8988T (cell line): ENCODE measurements around the gene COL15A1.

Experiments used
- DNase-seq: peaks from one replicate; pipeline ENCODE4 v3.0.0; 2011

The COL15A1 gene

DNA sequence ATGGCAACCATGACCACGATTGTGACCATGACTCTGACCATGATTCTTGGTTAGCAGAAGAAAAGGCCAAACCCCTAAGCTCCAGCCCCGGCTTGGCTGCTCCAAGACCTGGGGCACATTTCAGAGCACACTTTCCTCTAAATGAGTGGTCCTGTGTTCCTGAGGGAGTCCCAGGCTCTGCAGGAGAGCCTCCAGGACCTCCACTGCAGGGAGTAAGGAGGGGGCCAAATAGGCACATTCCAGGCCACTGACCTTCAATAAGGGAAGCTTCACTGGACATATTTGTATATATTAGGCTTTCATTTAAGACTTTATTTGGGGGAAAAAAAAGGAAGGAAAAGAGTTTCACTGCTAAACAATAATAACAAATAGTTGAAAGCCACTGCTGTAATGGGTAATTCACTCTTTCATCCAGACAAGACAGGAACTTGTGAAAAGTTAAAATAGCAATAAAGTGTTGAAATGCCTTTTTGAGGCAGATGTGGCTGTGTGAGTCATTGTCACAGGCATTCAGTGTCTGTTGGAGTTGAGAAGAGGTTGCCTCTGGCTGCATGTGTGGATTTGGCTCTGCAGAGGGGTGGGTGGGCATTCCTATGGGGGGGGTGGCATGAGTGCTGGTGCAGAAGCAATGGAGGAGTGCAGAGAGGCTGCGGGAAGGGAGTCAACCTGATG is 97.3 kb downstream of the COL15A1 start:
- no peak for DNase-seq

DNA sequence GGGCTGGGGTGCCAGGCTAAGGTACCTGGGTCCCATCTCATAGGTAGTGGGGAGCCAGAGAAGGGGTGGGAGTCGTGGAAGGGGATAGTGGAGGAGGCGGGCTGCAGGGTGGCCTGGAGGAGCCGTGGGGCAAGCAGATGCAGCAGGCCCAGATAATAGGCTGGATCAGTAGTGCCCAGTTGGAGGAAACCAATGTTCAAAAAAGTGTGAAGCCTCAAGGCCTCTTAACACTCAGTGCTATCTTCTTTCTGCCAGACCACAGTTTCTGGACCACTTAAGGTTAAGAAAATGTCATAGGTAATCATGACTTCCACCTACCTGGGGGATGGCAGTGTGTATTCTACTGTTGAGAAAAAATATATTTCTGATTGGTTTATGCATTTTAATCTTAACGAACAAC is 97.9 kb downstream of the COL15A1 start:
- DNase-seq = no peak

DNA sequence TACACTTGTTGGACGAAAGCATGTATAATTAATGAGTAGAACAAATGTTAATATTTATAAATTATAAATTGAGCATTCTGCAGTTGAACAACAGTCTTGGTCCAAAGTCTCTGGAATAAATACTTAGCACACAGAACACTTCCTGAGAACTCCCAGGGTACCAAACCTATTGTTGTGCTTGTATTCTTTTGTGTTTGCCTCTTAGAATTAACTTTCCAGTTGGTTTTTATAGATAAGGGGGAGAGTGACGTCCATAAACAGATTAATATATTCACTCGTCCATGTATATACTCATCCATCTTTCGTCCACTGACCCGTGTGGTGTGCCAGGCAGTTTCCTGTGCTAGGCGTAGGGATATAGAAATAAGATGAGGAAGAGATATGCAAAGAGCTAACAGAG is 98.9 kb downstream of the COL15A1 start:
- no peak for DNase-seq

DNA sequence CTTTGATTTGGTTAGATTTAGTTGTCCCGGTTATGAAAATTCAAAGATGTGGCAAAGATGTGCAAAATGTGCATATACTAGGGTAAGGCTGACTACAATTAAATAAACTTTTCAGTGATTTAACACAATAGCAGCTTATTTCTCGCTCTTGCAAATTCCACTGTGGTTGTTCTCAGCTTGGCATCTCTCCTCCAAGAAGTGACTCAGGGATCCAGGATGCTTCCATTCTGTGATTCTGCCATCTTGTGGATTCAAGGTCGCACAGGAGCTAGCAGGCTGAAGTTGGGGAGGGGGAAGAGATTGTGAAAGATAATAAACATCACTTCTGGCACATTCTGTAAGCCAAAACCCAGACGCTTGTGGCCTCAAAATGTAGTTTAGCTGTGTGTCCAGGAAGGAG is 101.1 kb downstream of the COL15A1 start:
- DNase-seq = no peak

- DNase-seq = no peak
Observed at GRCh38 chr9:99046068-99046467, 102.4 kb downstream of the COL15A1 start.

GRCh38 chr9:99046542-99047071 is 102.9 kb downstream of the COL15A1 start:
- DNase-seq = no peak

GRCh38 chr9:99049228-99049627 is 105.5 kb downstream of the COL15A1 start:
- DNase-seq = no peak

- no peak for DNase-seq
Observed at GRCh38 chr9:99049641-99050040, 105.9 kb downstream of the COL15A1 start.

DNA sequence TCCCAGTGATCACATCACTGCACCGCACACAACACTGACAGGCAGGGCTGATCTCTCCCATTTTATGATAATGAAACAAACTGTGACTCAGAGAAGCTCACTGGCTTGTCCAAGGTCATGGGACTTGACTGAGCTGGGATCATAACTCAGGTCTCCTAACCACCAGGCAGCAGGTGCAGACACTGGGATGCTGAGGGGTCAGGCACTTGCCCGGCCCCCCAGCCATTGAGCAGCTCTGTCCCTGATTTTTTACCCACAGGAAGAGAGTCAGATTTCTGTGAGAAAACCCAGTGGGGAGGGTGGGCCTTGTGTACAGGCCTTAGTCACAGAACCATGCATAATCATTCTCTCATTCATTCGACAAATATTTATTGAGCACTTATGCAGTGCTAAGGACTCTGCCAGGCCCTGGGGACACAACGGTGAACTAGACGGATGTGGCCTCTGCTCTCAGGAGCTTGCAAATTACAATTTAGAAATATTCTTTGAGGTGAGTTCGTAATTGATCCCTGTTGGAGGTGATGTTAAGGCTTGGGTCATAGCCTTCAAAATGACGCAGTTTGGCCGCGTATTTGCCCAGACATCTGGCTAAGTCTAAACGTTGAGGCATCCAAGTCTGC is 106.7 kb downstream of the COL15A1 start:
- no peak for DNase-seq

DNA sequence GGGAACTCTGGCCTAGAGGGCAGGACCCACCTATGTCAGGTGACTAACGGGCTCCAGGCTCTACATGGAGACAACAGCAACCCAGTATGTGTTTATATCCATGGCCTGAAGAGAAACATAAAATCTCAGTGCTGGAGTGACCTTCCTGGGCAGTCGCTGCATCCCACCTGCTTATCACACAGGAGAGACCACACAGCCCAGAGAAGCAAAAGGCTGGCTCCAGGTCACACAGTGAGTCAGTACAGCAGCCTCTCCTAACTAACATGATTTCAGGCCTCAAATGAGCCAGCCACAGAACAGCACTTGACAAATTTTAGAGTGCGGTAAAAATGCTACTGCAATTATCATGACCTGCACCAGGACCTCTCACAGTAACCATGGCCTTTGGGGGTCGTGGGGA is 107.2 kb downstream of the COL15A1 start:
- no peak for DNase-seq

DNA sequence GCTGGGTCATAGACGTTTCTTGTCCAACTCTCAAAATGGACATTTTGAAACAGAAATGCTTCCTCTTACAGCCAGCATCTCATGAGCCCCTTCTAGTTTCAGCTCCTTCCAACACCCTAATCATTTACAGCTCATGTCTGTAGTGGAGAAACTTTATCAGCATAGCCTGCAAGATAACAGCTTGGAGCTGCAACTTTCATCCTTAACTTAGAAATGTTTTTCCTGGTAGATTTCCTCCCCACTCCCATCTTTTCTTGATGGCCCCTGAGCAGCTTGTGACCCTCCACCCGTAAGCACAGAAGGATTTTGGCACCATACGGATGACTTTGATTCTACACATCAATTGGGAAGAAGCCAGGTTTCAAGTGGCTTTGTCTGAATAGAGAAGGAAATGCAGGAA is 107.7 kb downstream of the COL15A1 start:
- DNase-seq = no peak

DNA sequence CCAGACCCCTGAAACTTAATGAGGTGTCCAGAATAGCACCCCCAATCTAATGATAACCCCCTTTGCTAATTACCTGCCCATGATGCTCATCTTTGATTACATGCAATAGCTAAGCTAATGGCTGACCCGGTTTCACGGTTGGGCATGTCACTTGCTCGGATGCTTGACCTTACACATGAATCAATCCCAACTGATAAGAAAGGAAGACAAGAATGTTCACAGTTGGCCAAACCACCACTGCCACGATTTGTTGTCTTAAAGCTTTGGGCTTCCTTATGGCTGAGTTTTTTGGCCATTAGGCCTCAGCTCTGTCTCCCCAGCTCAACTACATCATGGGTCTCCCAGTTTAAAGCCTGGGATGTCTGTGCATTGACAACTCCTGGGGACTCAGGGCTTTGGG is 108.1 kb downstream of the COL15A1 start:
- DNase-seq = no peak

DNA sequence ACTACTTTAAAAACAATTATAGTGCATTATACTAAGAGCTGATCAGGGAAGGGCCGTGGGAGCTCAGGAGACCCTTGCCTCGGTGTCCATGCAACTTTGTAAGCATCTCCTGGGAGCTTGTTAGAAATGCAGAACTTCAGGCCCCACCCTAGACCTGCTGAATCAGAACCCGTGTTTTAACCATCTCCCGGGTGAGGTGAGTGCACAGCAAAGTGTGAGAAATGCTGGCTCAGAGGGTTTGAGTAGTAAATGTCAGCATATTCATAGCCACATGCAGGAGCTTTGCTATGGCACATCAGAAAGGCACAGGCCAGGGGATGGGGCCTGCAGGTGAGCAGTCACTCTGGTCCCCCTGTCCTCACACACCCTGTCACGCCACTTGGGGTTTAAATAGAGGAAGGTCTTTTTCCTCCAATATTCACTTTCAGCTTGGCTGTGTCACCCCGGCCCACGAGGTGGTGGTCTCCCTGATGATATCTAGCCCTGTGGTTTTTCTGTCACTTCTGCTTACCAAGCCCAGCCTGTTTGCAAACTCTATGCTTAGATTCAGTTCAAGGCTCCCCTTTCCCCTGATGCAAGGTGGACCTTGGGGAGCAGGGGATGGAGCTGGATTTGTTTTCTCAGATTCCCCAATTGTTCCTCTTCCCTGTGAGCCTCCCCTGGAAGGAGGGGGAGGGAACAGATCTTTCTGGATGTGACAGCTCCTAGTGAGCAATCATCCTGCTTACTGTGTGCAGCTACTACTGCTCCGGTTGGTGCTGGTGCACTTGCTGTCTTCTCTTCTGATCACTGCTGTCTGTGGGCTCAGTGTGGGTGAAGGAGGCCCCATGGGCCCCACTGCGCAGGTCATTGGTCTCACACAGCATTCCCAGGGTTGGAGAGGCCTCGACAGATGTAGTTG is 109.4 kb downstream of the COL15A1 start:
- DNase-seq = no peak

GRCh38 chr9:99054581-99054980 is 110.9 kb downstream of the COL15A1 start:
- no peak for DNase-seq

DNA sequence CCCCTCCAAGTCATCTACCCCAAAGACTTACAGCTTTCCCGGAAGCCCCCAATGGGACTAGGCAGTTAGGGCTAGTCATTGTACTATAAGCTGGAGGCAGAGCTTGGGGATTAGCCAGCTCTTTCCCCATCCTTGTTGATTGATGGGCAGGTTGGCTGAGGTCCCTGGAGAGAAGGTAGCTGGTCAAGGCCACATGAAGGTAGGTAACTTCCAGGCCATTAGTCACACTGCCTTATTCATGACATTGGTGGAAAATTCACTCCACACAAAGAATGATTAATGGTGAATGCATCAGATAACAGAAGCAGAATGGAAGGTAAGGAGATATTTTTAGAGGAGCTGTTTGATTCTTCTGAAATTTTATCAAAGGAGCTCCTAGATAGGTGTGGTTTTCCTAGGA is 111.7 kb downstream of the COL15A1 start:
- DNase-seq = no peak

GRCh38 chr9:99056186-99056585 is 112.5 kb downstream of the COL15A1 start:
- DNase-seq = no peak

GRCh38 chr9:99056886-99057664 is 113.4 kb downstream of the COL15A1 start:
- no peak for DNase-seq

- no peak for DNase-seq
Observed at GRCh38 chr9:99057665-99058625, 114.2 kb downstream of the COL15A1 start.

- no peak for DNase-seq
Observed at GRCh38 chr9:99058964-99059921, 115.5 kb downstream of the COL15A1 start.

GRCh38 chr9:99060621-99061020 is 116.9 kb downstream of the COL15A1 start:
- DNase-seq = no peak
